IMR-90 (cell line): ENCODE data around the gene CDCP1. TPM values are rescaled to one million over a fixed set of nuclear protein-coding genes. Genes with fewer than 3 reads are reported as not detected.

Source experiments
- ATAC-seq: fragments of 200-7000 bp; cut with Tn5 transposase; 2 replicates; pipeline ENCODE4 v1.9.1; 2020; ENCODE audit warnings: low read depth, mild to moderate bottlenecking, moderate library complexity
- BruUV-seq: library from RNA; stranded (reverse); fragments of 400-500 nt; replicated peaks from 2 replicates; lab custom pipeline; 2021; lab: Mats Ljungman, UMichigan
- CTCF ChIA-PET: fragments of 300-600 bp; formaldehyde crosslinking; extraction: SDS; loops from one replicate; lab custom pipeline; 2021; ENCODE audit warnings: antibody characterized with exemption; lab: Yijun Ruan, JAX
- POLR2A ChIA-PET: fragments of 300-600 bp; sonication (Branson Sonifier 250); formaldehyde crosslinking; loops from one replicate; lab custom pipeline; 2022; ENCODE audit warnings: antibody characterized with exemption; ENCODE audit not compliant: unreplicated experiment; lab: Charles Lee
- DNase-seq: peaks from one replicate; pipeline ENCODE4 v3.0.0; 2013
- H2AFZ ChIP-seq: replicated peaks from 2 replicates; pipeline ENCODE3; 2013; ENCODE audit warnings: low read length, mild to moderate bottlenecking; ENCODE audit not compliant: poor library complexity
- H2AK5ac ChIP-seq: 2 replicates; pipeline ENCODE4 v1.6.1; 2013; ENCODE audit warnings: low read depth, low read length, inconsistent platforms
- H2AK9ac ChIP-seq: replicated peaks from 2 replicates; pipeline ENCODE3; 2013; ENCODE audit warnings: mild to moderate bottlenecking, low read depth, low read length, moderate library complexity; ENCODE audit not compliant: poor library complexity
- H2BK120ac ChIP-seq: 2 replicates; pipeline ENCODE4 v1.6.1; 2013; ENCODE audit warnings: low read depth, low read length, inconsistent platforms
- H2BK15ac ChIP-seq: 3 replicates; pipeline ENCODE4 v1.6.1; 2013; ENCODE audit warnings: low read depth, low read length, inconsistent platforms
- H2BK20ac ChIP-seq: 2 replicates; pipeline ENCODE4 v1.6.1; 2013; ENCODE audit warnings: low read depth, mild to moderate bottlenecking, inconsistent platforms, low read length, moderate library complexity
- H2BK5ac ChIP-seq: 2 replicates; pipeline ENCODE4 v1.6.1; 2013; ENCODE audit warnings: mild to moderate bottlenecking, low read depth, low read length, inconsistent platforms; ENCODE audit not compliant: poor library complexity, severe bottlenecking
- H3K14ac ChIP-seq: replicated peaks from 2 replicates; pipeline ENCODE4 v1.6.1; 2013; ENCODE audit warnings: low read depth, low read length, inconsistent platforms
- H3K18ac ChIP-seq: 2 replicates; pipeline ENCODE4 v1.6.1; 2013; ENCODE audit warnings: low read depth, low read length, control low read depth
- H3K23ac ChIP-seq: 2 replicates; pipeline ENCODE4 v1.6.1; 2013; ENCODE audit warnings: low read depth, low read length, inconsistent platforms
- H3K27ac ChIP-seq: 2 replicates; pipeline ENCODE4 v1.5.1; 2013; ENCODE audit warnings: mild to moderate bottlenecking, control low read depth, low read length; ENCODE audit not compliant: insufficient read depth
- H3K27me3 ChIP-seq: 2 replicates; pipeline ENCODE4 v1.6.1; 2013; ENCODE audit warnings: low read length; ENCODE audit not compliant: control insufficient read depth, insufficient read depth
- H3K36me3 ChIP-seq: 2 replicates; pipeline ENCODE4 v1.6.1; 2013; ENCODE audit warnings: low read length, mixed read lengths; ENCODE audit not compliant: control insufficient read depth, insufficient read depth
- H3K4ac ChIP-seq: 2 replicates; pipeline ENCODE4 v1.6.1; 2013; ENCODE audit warnings: low read depth, low read length, inconsistent platforms
- H3K4me1 ChIP-seq: 2 replicates; pipeline ENCODE4 v1.6.1; 2013; ENCODE audit warnings: low read length, mixed read lengths; ENCODE audit not compliant: control insufficient read depth, insufficient read depth
- H3K4me2 ChIP-seq: 2 replicates; pipeline ENCODE4 v1.6.1; 2013; ENCODE audit warnings: low read depth, mild to moderate bottlenecking, control low read depth, low read length, moderate library complexity
- H3K4me3 ChIP-seq: 2 replicates; pipeline ENCODE4 v1.5.1; 2013; ENCODE audit warnings: low read depth, mild to moderate bottlenecking, control low read depth, low read length, moderate library complexity; ENCODE audit not compliant: insufficient read depth
- H3K56ac ChIP-seq: 2 replicates; pipeline ENCODE4 v1.6.1; 2013; ENCODE audit warnings: low read length, inconsistent platforms; ENCODE audit not compliant: insufficient read depth; ENCODE audit errors: extremely low read depth
- H3K79me1 ChIP-seq, 2 experiments: 2 replicates each; pipeline ENCODE4 v1.6.1; 2013; ENCODE audit warnings: low read length in 2 of 2, inconsistent platforms in 1 of 2, low read depth in 1 of 2
- H3K9ac ChIP-seq: 2 replicates; pipeline ENCODE4 v1.6.1; 2013; ENCODE audit warnings: low read depth, low read length, control low read depth
- H3K9me1 ChIP-seq: 2 replicates; pipeline ENCODE4 v1.6.1; 2013; ENCODE audit warnings: low read length, inconsistent platforms; ENCODE audit not compliant: insufficient read depth
- H3K9me3 ChIP-seq: 2 replicates; pipeline ENCODE4 v1.6.1; 2013; ENCODE audit warnings: low read length; ENCODE audit not compliant: control insufficient read depth, insufficient read depth
- H4K20me1 ChIP-seq: 2 replicates; pipeline ENCODE4 v1.6.1; 2013; ENCODE audit warnings: low read length, inconsistent platforms; ENCODE audit not compliant: insufficient read depth
- H4K5ac ChIP-seq: 2 replicates; pipeline ENCODE4 v1.6.1; 2013; ENCODE audit warnings: mild to moderate bottlenecking, low read depth, low read length, control low read depth
- H4K8ac ChIP-seq, 2 experiments: 2 replicates each; pipeline ENCODE4 v1.6.1; 2013; ENCODE audit warnings: low read depth in 2 of 2, low read length in 2 of 2, control low read depth in 1 of 2, inconsistent platforms in 1 of 2
- H4K91ac ChIP-seq: 2 replicates; pipeline ENCODE4 v1.6.1; 2013; ENCODE audit warnings: low read depth, low read length, inconsistent platforms; ENCODE audit not compliant: insufficient read depth
- RCOR1 ChIP-seq: IDR thresholded peaks from 2 replicates; pipeline ENCODE4 v1.6.1; 2012; ENCODE audit warnings: mild to moderate bottlenecking, low read length, improper control_type of control experiment; ENCODE audit not compliant: insufficient replicate concordance
- WGBS, 2 experiments: methylation state at CpG; one replicate each; pipeline versions ENCODE4 v1.1.5 to v1.1.7; 2013; ENCODE audit warnings: missing lambda C conversion rate in 2 of 2; ENCODE audit not compliant: insufficient read length in 1 of 2; ENCODE audit errors: extremely low coverage in 2 of 2; 5-methylcytosine and 5-hydroxymethylcytosine counted together
- dilution Hi-C: fragments of 300-500 bp; cut with HindIII; formaldehyde crosslinking; loops from one replicate; pipeline ENCODE4 v1.14.3; 2018; ENCODE audit warnings: low sequenced_read_pairs; ENCODE audit not compliant: unreplicated experiment
- in situ Hi-C: fragments of 300-500 bp; cut with MboI; formaldehyde crosslinking; loops from 3 replicates; pipeline ENCODE4 v1.14.3; 2019; ENCODE audit warnings: low sequenced_read_pairs, inconsistent platforms, mixed read lengths
- intact Hi-C: fragments of 100-400 bp; cut with micrococcal nuclease; formaldehyde crosslinking; loops from 2 replicates; pipeline ENCODE4 v1.10.0; 2022
- polyA plus RNA-seq, 3 experiments: library from polyadenylated mRNA; depleted of rRNA; stranded (reverse); fragments of >200 nt; gene quantifications; 2 replicates each; pipeline ENCODE4 v1.2.3, GENCODE V29; 2012; ENCODE audit warnings: low replicate concordance in 1 of 3
- total RNA-seq: library from RNA; depleted of rRNA; stranded (reverse); fragments of >200 nt; gene quantifications from 2 replicates; pipeline ENCODE4 v1.2.3, GENCODE V29; 2012

Gene CDCP1
- total and polyA plus RNA-seq, 2 of the 4 experiments (the other 2 are of a cell fraction), result 2.5 to 3.8 TPM

DNA sequence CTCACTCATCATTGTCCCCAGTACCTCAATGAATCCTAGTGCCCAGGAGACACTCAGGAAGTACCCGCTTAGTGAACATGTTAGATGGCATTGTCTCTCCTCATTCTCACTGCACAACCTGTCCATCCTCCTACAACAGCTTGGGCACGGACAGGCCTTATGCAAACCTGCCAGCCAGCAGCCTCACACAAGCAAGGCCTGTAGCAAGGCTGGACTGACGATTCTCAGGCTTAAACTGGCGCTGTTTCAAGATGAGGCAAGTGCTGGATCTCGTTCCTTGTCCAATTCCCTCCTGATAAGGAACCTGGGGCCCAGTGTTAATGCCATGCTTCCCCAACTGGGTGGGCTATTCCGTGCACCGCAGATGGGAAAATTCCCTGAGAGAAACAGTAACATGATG is 59.0 kb downstream of the CDCP1 start:
- WGBS, 2 experiments, result 77% methylated on average over 4 of the region's 7 CpGs; no CpG with 5 or more reads in 1 of the 2 experiments
- CTCF ChIA-PET, result no interaction called here
- peak overlapping the region; percentile 41 for H2AFZ ChIP-seq
- H3K4me1 ChIP-seq, result peaks cover 21% of the 10 kb centered on the region
- no peak overlapping the region for H3K27ac ChIP-seq
- H3K9me1 ChIP-seq, result peaks cover 27% of the 10 kb centered on the region
- BruUV-seq, result no TSS peak
- H2BK15ac ChIP-seq, result peak overlapping the region; percentile 68; the same call in 2 of the 3 replicates
- peak overlapping the region; percentile 97 for H2BK120ac ChIP-seq
- H3K27me3 ChIP-seq, result no peaks in the 10 kb centered on the region
- H3K56ac ChIP-seq, result no peak overlapping the region
- H3K18ac ChIP-seq, result peak overlapping the region; percentile 57
- H2AK5ac ChIP-seq, result peak overlapping the region; percentile 93
- peak overlapping the region; percentile 87 for H4K91ac ChIP-seq
- peak overlapping the region; percentile 31 for H2BK5ac ChIP-seq
- peaks cover 5% of the 10 kb centered on the region for H3K9me3 ChIP-seq
- H3K9ac ChIP-seq, result no peak overlapping the region
- peak overlapping the region; percentile 32 to 91; a peak in 3 of 4 replicates for H4K8ac ChIP-seq
- peak overlapping the region; percentile 88 for H3K4ac ChIP-seq
- H3K36me3 ChIP-seq, result peaks cover 9% of the 10 kb centered on the region; the same call in 1 of the 2 replicates
- ATAC-seq (no peak), DNase-seq (peak; percentile 27)
- H3K79me1 ChIP-seq, result peaks cover 0 to 8% of the 10 kb centered on the region in 2 experiments; a peak in 1 of 4 replicates
- peak overlapping the region; percentile 69; the same call in 1 of the 2 replicates for H3K23ac ChIP-seq
- POLR2A ChIA-PET, result no interaction called here
- peak overlapping the region; percentile 91 for H2BK20ac ChIP-seq
- no peak overlapping the region for H3K4me3 ChIP-seq
- dilution Hi-C loops (no loop called here), intact Hi-C loops (no loop called here), in situ Hi-C loops (no loop called here)
- TF ChIP-seq RCOR1, result no peak
- no peak overlapping the region for H3K4me2 ChIP-seq
- H3K14ac ChIP-seq, result peak overlapping the region; percentile 89
- no peaks in the 10 kb centered on the region for H4K20me1 ChIP-seq
- H2AK9ac ChIP-seq, result peak overlapping the region; percentile 46
- H4K5ac ChIP-seq, result peak overlapping the region; percentile 71
